Mucosa of stomach (tissue), 1 donor: Measurements from ENCODE around the gene SCGB1D4.
"Not testable (repeated sequence)": the region's sequence is repeated elsewhere in the genome, so short reads cannot be mapped to it uniquely, and the experiment has no call there.

Experiments used
- H3K27me3 ChIP-seq: one replicate; pipeline ENCODE4 v1.7.0; 2013; ENCODE audit warnings: mild to moderate bottlenecking, low read length; ENCODE audit not compliant: control insufficient read depth, insufficient read depth
- H3K36me3 ChIP-seq: one replicate; pipeline ENCODE4 v1.7.0; 2013; ENCODE audit warnings: low read length; ENCODE audit not compliant: control insufficient read depth, insufficient read depth
- H3K4me1 ChIP-seq: one replicate; pipeline ENCODE4 v1.7.0; 2013; ENCODE audit warnings: mild to moderate bottlenecking, low read length; ENCODE audit not compliant: control insufficient read depth, insufficient read depth
- H3K4me3 ChIP-seq: one replicate; pipeline ENCODE4 v1.7.0; 2013; ENCODE audit warnings: low read length
- H3K9ac ChIP-seq: one replicate; pipeline ENCODE4 v1.7.0; 2013; ENCODE audit warnings: mild to moderate bottlenecking, low read length, moderate library complexity
- H3K9me3 ChIP-seq: one replicate; pipeline ENCODE4 v1.7.0; 2013; ENCODE audit warnings: mild to moderate bottlenecking, low read length, moderate library complexity; ENCODE audit not compliant: control insufficient read depth
- donor health status: Pancreatic carcinoma.

SCGB1D4 gene

GRCh38 chr11:62298975-62299374 lies at the start of gene SCGB1D4:
SCGB1D4 (minus strand) TSS chr11:62299075; CDS start chr11:62299010, 65 bp downstream.
- H3K36me3 ChIP-seq = no peaks in the 10 kb centered on the region
- H3K4me1 ChIP-seq = no peaks in the 10 kb centered on the region
- H3K27me3 ChIP-seq = peaks cover 7% of the 10 kb centered on the region
- H3K9me3 ChIP-seq = no peaks in the 10 kb centered on the region
- H3K9ac ChIP-seq = no peak within 1 kb of the TSS
- no peak within 1 kb of the TSS for H3K4me3 ChIP-seq

GRCh38 chr11:62345861-62346260 lies 47.0 kb upstream of the SCGB1D4 start:
- Histone ChIP-seq H3K36me3 (no peaks in the 10 kb centered on the region), H3K27me3 (no peaks in the 10 kb centered on the region), H3K4me3 (no peak overlapping the region), H3K4me1 (peaks cover 22% of the 10 kb centered on the region), H3K9ac (no peak overlapping the region), H3K9me3 (no peaks in the 10 kb centered on the region)

- H3K4me3 ChIP-seq = no peak overlapping the region
- no peaks in the 10 kb centered on the region for H3K9me3 ChIP-seq
- H3K9ac ChIP-seq = no peak overlapping the region
- peaks cover 22% of the 10 kb centered on the region for H3K4me1 ChIP-seq
- no peaks in the 10 kb centered on the region for H3K36me3 ChIP-seq
- no peaks in the 10 kb centered on the region for H3K27me3 ChIP-seq
Observed at GRCh38 chr11:62344210-62344609, 45.3 kb upstream of the SCGB1D4 start.

GRCh38 chr11:62343646-62344190 lies 44.8 kb upstream of the SCGB1D4 start:
- not testable (repeated sequence) for H3K36me3 ChIP-seq, H3K9ac ChIP-seq, H3K9me3 ChIP-seq, H3K27me3 ChIP-seq, H3K4me3 ChIP-seq
- H3K4me1 ChIP-seq = peaks cover 22% of the 10 kb centered on the region

- H3K4me1 ChIP-seq = peaks cover 27% of the 10 kb centered on the region
- H3K9me3 ChIP-seq = no peaks in the 10 kb centered on the region
- H3K9ac ChIP-seq = no peak overlapping the region
- no peaks in the 10 kb centered on the region for H3K36me3 ChIP-seq
- no peaks in the 10 kb centered on the region for H3K27me3 ChIP-seq
- no peak overlapping the region for H3K4me3 ChIP-seq
Observed at GRCh38 chr11:62341588-62341987, 42.7 kb upstream of the SCGB1D4 start.

- no peaks in the 10 kb centered on the region for H3K27me3 ChIP-seq
- H3K4me1 ChIP-seq = peaks cover 20% of the 10 kb centered on the region
- H3K36me3 ChIP-seq = no peaks in the 10 kb centered on the region
- H3K9me3 ChIP-seq = no peaks in the 10 kb centered on the region
- H3K9ac ChIP-seq = no peak overlapping the region
- no peak overlapping the region for H3K4me3 ChIP-seq
Observed at GRCh38 chr11:62340269-62340901, 41.5 kb upstream of the SCGB1D4 start.

GRCh38 chr11:62338218-62338617 lies 39.3 kb upstream of the SCGB1D4 start:
- H3K27me3 ChIP-seq = no peaks in the 10 kb centered on the region
- peaks cover 19% of the 10 kb centered on the region for H3K4me1 ChIP-seq
- peak overlapping the region; percentile 61 for H3K9ac ChIP-seq
- no peaks in the 10 kb centered on the region for H3K36me3 ChIP-seq
- no peak overlapping the region for H3K4me3 ChIP-seq
- no peaks in the 10 kb centered on the region for H3K9me3 ChIP-seq

GRCh38 chr11:62337303-62338181 lies 38.7 kb upstream of the SCGB1D4 start, which contains the start of gene ASRGL1:
ASRGL1 (plus strand) TSS chr11:62337448; CDS start chr11:62337978, 530 bp downstream.
- no peaks in the 10 kb centered on the region for H3K9me3 ChIP-seq
- peak within 1 kb of the TSS; percentile 61 for H3K9ac ChIP-seq
- H3K27me3 ChIP-seq = no peaks in the 10 kb centered on the region
- no peak within 1 kb of the TSS for H3K4me3 ChIP-seq
- H3K4me1 ChIP-seq = peaks cover 15% of the 10 kb centered on the region
- no peaks in the 10 kb centered on the region for H3K36me3 ChIP-seq

GRCh38 chr11:62336949-62337302 lies 38.1 kb upstream of the SCGB1D4 start:
- not testable (repeated sequence) for H3K36me3 ChIP-seq, H3K9me3 ChIP-seq, H3K4me3 ChIP-seq, H3K4me1 ChIP-seq, H3K27me3 ChIP-seq
- H3K9ac ChIP-seq = peak overlapping the region; percentile 61

- H3K27me3 ChIP-seq = no peaks in the 10 kb centered on the region
- no peaks in the 10 kb centered on the region for H3K9me3 ChIP-seq
- no peak overlapping the region for H3K9ac ChIP-seq
- H3K4me3 ChIP-seq = no peak overlapping the region
- no peaks in the 10 kb centered on the region for H3K36me3 ChIP-seq
- peaks cover 5% of the 10 kb centered on the region for H3K4me1 ChIP-seq
Observed at GRCh38 chr11:62333768-62334167, 34.9 kb upstream of the SCGB1D4 start.

GRCh38 chr11:62331264-62331663 lies 32.4 kb upstream of the SCGB1D4 start:
- H3K36me3 ChIP-seq, H3K4me1 ChIP-seq, H3K9me3 ChIP-seq, H3K4me3 ChIP-seq, H3K27me3 ChIP-seq, H3K9ac ChIP-seq: not testable (repeated sequence)

- H3K4me3 ChIP-seq, H3K9ac ChIP-seq, H3K9me3 ChIP-seq, H3K27me3 ChIP-seq, H3K36me3 ChIP-seq: not testable (repeated sequence)
- H3K4me1 ChIP-seq = peaks cover 11% of the 10 kb centered on the region
Observed at GRCh38 chr11:62327541-62327940, 28.7 kb upstream of the SCGB1D4 start.
